Osteoblast (primary cell): Measurements from ENCODE around the gene KAT6B. TPM values are rescaled to one million over a fixed set of nuclear protein-coding genes. Genes with fewer than 3 reads are reported as not detected.

Experiments used
- DNase-seq: peaks from one replicate; pipeline ENCODE4 v3.0.0; 2011; ENCODE audit warnings: low spot score, mixed read lengths; ENCODE audit not compliant: insufficient read length; ENCODE audit errors: missing footprints
- H2AFZ ChIP-seq: 2 replicates; pipeline ENCODE4 v1.6.0; 2011; ENCODE audit warnings: mild to moderate bottlenecking, low read length
- H3K27ac ChIP-seq: 2 replicates; pipeline ENCODE4 v1.5.1; 2011; ENCODE audit warnings: mild to moderate bottlenecking, low read depth, low read length, moderate library complexity
- H3K27me3 ChIP-seq: 2 replicates; pipeline ENCODE4 v1.6.0; 2012; ENCODE audit warnings: mild to moderate bottlenecking, control low read depth, inconsistent platforms, low read length, moderate library complexity; ENCODE audit not compliant: insufficient read depth
- H3K36me3 ChIP-seq: 2 replicates; pipeline ENCODE4 v1.5.1; 2011; ENCODE audit warnings: mild to moderate bottlenecking, low read length, control low read depth, moderate library complexity; ENCODE audit not compliant: insufficient read depth
- H3K4me1 ChIP-seq: 2 replicates; pipeline ENCODE4 v1.5.1; 2011; ENCODE audit warnings: mild to moderate bottlenecking, low read length, control low read depth, moderate library complexity; ENCODE audit not compliant: insufficient read depth
- H3K4me2 ChIP-seq: 2 replicates; pipeline ENCODE4 v1.6.0; 2011; ENCODE audit warnings: mild to moderate bottlenecking, low read length; ENCODE audit not compliant: insufficient read depth
- H3K4me3 ChIP-seq: fragments of 200-600 bp; sonication (generic); 3 replicates; pipeline ENCODE4 v1.5.1; 2012; ENCODE audit warnings: mild to moderate bottlenecking, low read length, inconsistent platforms; ENCODE audit not compliant: insufficient read depth
- H3K79me2 ChIP-seq: 2 replicates; pipeline ENCODE4 v1.6.0; 2012; ENCODE audit warnings: mild to moderate bottlenecking, low read length, control low read depth, inconsistent platforms; ENCODE audit not compliant: insufficient read depth
- H3K9me3 ChIP-seq: 2 replicates; pipeline ENCODE4 v1.5.1; 2011; ENCODE audit warnings: low read depth, low read length, control low read depth
- H4K20me1 ChIP-seq: 2 replicates; pipeline ENCODE4 v1.6.0; 2012; ENCODE audit warnings: mild to moderate bottlenecking, low read length, control low read depth; ENCODE audit not compliant: insufficient read depth
- total RNA-seq: library from RNA; depleted of rRNA; stranded (reverse); fragments of >200 nt; gene quantifications from 2 replicates; pipeline ENCODE4 v1.2.3, GENCODE V29; 2012
- TF ChIP-seq, protein P1 (sequence below): IDR thresholded peaks from 2 replicates; pipeline ENCODE4 v1.5.1; 2011; ENCODE audit warnings: mild to moderate bottlenecking, low read depth, low read length, moderate library complexity; ENCODE audit errors: extremely low read depth

Gene KAT6B
- total RNA-seq, 1 donor, result 24.6 TPM

DNA sequence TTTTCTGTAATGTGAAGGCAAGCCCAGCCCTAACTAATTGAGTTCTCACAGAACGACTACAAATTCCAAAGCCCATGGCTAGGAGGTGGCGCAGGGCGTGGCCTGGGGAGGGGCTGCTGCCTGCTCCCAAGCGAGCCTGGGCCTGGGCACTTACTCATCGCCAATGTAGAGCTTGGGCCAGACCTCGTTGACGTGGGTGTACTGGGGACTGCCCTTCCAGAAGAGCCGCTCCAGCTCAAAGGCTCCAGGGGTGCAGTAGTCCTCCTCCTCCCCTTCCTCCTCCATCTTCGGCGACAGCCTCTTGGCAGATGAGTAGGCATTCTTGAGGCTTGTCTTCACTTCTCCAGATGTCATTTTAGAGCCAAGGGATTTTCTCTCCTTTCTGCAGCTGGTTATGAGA, 231.8 kb downstream of the KAT6B start:
- no peaks in the 10 kb centered on the region for H3K36me3 ChIP-seq
- H3K79me2 ChIP-seq, result no peaks in the 10 kb centered on the region
- no peak overlapping the region for H3K4me3 ChIP-seq
- TF ChIP-seq, protein P1, sequence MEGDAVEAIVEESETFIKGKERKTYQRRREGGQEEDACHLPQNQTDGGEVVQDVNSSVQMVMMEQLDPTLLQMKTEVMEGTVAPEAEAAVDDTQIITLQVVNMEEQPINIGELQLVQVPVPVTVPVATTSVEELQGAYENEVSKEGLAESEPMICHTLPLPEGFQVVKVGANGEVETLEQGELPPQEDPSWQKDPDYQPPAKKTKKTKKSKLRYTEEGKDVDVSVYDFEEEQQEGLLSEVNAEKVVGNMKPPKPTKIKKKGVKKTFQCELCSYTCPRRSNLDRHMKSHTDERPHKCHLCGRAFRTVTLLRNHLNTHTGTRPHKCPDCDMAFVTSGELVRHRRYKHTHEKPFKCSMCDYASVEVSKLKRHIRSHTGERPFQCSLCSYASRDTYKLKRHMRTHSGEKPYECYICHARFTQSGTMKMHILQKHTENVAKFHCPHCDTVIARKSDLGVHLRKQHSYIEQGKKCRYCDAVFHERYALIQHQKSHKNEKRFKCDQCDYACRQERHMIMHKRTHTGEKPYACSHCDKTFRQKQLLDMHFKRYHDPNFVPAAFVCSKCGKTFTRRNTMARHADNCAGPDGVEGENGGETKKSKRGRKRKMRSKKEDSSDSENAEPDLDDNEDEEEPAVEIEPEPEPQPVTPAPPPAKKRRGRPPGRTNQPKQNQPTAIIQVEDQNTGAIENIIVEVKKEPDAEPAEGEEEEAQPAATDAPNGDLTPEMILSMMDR, result no peak
- no peak overlapping the region for H2AFZ ChIP-seq
- DNase-seq, result no peak
- no peaks in the 10 kb centered on the region for H3K4me1 ChIP-seq
- no peaks in the 10 kb centered on the region for H3K9me3 ChIP-seq
- no peaks in the 10 kb centered on the region for H3K27me3 ChIP-seq
- H3K4me2 ChIP-seq, result no peak overlapping the region
- H4K20me1 ChIP-seq, result no peaks in the 10 kb centered on the region
- no peak overlapping the region for H3K27ac ChIP-seq

DNA sequence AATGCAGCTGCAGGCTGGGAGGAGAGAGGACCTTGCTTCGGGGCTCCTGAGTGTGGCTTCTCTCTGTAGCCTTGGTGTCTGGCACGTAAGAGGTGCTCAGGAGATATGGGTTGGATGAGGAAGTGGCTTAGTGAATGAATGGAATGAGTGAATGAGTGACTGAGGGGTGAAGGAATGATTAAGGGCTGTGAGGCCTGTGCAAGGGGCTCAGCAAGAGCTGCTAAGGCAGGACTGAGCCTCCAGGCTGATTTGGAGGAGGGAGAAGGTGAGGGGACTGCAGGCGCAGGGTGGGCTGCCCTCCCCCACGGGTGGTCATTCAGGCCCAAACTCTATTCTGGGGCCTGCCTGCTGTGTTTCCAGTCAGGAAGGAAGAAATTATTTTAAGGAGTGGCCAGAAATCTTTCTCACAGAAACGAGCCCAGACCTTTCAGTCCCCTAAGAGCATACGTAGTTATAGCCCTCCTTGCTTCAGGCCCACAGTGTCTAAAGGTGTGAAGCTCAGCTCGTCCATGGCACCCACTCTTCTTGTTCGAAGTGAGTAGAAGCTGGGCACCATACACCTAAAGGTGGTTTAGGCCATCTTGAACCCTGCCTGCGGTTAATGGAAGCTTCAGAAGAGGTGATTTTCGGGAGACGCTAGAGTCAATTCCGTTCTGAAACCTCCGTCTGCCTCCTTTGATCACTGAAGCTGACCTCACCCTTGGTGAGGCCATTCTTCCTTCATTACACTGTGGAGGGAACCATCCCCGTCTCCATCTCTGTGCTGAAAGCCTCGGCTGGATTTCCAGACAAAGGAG, 235.5 kb downstream of the KAT6B start:
- no peaks in the 10 kb centered on the region for H3K9me3 ChIP-seq
- no peaks in the 10 kb centered on the region for H3K79me2 ChIP-seq
- H2AFZ ChIP-seq, result peak overlapping the region; percentile 74
- no peak overlapping the region for H3K4me3 ChIP-seq
- H4K20me1 ChIP-seq, result no peaks in the 10 kb centered on the region
- H3K27me3 ChIP-seq, result no peaks in the 10 kb centered on the region
- peak overlapping the region; percentile 32 for H3K27ac ChIP-seq
- TF ChIP-seq, protein P1, result no peak
- no peaks in the 10 kb centered on the region for H3K36me3 ChIP-seq
- no peaks in the 10 kb centered on the region for H3K4me1 ChIP-seq
- peak overlapping the region; percentile 11 for H3K4me2 ChIP-seq
- no peak for DNase-seq

DNA sequence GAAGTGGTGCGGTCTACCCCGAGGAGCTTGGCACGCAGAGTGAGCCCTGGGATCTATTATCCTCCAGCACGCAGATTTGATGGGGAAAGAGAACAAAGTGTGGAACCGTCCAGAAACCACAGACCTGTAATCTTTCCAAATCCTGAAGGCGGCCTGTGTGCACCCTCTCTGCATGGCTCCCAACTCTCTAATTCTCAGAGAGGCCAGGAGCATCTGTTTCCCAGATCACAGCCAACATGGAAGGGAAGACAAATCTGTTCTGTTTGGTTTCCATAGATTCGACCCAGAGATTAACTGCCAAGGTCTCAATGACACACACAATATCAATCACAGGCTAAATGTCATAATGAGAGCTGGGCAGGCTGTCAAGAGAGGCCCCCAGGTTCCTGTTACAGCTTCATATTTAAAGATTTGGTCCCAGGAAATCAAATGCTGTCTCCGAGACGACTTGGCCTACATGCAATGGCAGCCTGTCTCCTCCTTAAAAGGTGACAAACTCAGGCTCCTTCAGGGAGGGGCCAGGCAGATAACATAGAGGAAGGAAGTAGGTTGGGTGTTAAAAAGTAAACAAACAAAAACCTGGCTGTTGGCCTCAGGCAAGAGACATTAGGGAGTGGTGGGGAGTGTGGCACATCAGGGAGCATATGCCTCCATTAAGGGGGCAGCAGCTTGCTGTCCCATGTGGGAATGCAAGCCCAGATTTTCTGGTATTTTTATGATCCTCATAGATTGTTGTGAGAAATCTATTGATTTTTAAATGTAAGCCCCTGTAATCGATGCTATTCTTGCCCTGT, 236.3 kb downstream of the KAT6B start:
- no peaks in the 10 kb centered on the region for H3K79me2 ChIP-seq
- H3K4me2 ChIP-seq, result peak overlapping the region; percentile 11
- no peak overlapping the region for H3K4me3 ChIP-seq
- TF ChIP-seq, protein P1, result no peak
- peak; percentile 87 for DNase-seq
- H3K27ac ChIP-seq, result no peak overlapping the region
- H3K9me3 ChIP-seq, result no peaks in the 10 kb centered on the region
- H3K4me1 ChIP-seq, result no peaks in the 10 kb centered on the region
- no peaks in the 10 kb centered on the region for H4K20me1 ChIP-seq
- no peaks in the 10 kb centered on the region for H3K36me3 ChIP-seq
- H2AFZ ChIP-seq, result peak overlapping the region; percentile 74
- H3K27me3 ChIP-seq, result no peaks in the 10 kb centered on the region
